Type B pancreatic cell (in vitro differentiated cells): ENCODE measurements around the gene RPL36A. TPM values are rescaled to one million over a fixed set of nuclear protein-coding genes. Genes with fewer than 3 reads are reported as not detected.
A peak's percentile ranks its signal among the peaks of the same experiment; 100 is the strongest.

ENCODE experiments used
- DNase-seq: peaks from one replicate; pipeline ENCODE4 v3.0.0; 2021; ENCODE audit warnings: mixed read lengths; ENCODE audit not compliant: unreplicated experiment; ENCODE audit errors: extremely low spot score
- H3K27ac Mint-ChIP-seq: 2 replicates; pipeline ENCODE4 v1.8.0; 2021; ENCODE audit warnings: mild to moderate bottlenecking, mixed read lengths
- H3K27me3 Mint-ChIP-seq: 2 replicates; pipeline ENCODE4 v1.8.0; 2021; ENCODE audit warnings: mixed read lengths
- H3K36me3 Mint-ChIP-seq: 2 replicates; pipeline ENCODE4 v1.8.0; 2021; ENCODE audit warnings: mixed read lengths
- H3K4me1 Mint-ChIP-seq: one replicate; pipeline ENCODE4 v1.8.0; 2021; ENCODE audit warnings: mixed read lengths; ENCODE audit not compliant: unreplicated experiment
- H3K4me3 Mint-ChIP-seq: 2 replicates; pipeline ENCODE4 v1.8.0; 2021; ENCODE audit warnings: mild to moderate bottlenecking, mixed read lengths
- H3K9me3 Mint-ChIP-seq: 2 replicates; pipeline ENCODE4 v1.8.0; 2021; ENCODE audit warnings: mixed read lengths
- CTCF ChIP-seq: fragments of 200-600 bp; sonication (generic); conservative IDR thresholded peaks from 2 replicates; pipeline ENCODE4 v1.5.0; 2021; ENCODE audit warnings: antibody characterized with exemption, mild to moderate bottlenecking
- long read RNA-seq: library from polyadenylated mRNA; unstranded; transcript quantifications from one replicate; pipeline ENCODE4 v2.0.0, GENCODE V29; 2020
- total RNA-seq: library from RNA; stranded (reverse); gene quantifications from 2 replicates; pipeline ENCODE4 v1.2.1, GENCODE V29; 2021; ENCODE audit warnings: low replicate concordance

The RPL36A gene
- 329 and 338 TPM in 2 replicates for total RNA-seq
- long read RNA-seq, transcript RPL36A-203 (5 exons, 910 nt): major isoform, 217 of 220 reads
- long read RNA-seq, partial matches to known transcripts: 0 of 220 reads
- long read RNA-seq, other reads (novel, unspliced or antisense): 0 of 220 reads

DNA sequence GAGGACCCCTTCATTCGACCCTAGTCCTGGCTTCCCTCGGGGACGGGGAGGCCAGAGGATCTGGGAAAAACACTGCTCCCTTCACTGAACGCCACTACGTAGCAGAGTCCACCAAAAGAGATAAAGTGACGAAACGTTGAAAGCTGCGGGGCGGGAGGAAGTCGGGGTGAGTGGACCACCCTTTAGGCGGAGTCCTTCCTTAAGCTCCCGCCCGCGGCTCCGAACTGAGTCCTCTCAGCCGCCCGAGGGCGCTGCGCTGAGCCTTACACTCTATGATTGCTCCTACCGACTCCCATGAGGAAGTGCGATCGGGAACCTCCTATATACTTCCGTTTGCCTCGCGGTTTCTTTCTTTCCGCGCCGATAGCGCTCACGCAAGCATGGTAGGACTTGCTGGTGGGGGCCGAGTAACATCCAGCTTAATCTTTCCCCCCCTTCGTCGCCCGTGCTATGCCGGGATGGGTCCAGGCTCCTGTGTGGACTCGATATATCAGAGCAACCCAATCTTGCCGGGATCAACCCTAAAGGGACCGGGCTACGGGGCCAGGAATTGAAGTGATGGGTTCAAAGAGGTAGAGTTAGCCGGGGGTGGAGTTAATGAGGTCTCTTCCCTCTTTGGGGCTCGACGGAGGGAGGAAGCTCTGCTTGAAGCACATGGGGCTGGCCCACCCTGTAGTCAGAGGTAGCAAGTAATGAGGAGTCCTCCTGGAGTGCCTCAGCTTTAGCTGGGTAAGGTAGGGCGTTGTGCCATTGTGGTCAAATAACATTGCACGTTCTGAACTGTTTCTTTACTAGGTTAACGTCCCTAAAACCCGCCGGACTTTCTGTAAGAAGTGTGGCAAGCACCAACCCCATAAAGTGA is at the start of gene RPL36A:
Gene RPL36A, plus strand, starts transcription at position 348 of the 862 bp plus-strand sequence. Its CDS starts 33 bp downstream, at position 381.
- Mint-ChIP-seq H3K27me3 (no peaks in the 10 kb centered on the region), H3K4me3 (peak within 1 kb of the TSS; percentile 98), H3K36me3 (peaks cover 16% of the 10 kb centered on the region), H3K4me1 (no peaks in the 10 kb centered on the region), H3K9me3 (no peaks in the 10 kb centered on the region), H3K27ac (peak within 1 kb of the TSS; percentile 95)
- peak; percentile 86 for DNase-seq
- TF ChIP-seq CTCF: peak; percentile 75

- Mint-ChIP-seq H3K27ac (peak overlapping the region; percentile 71), H3K9me3 (no peaks in the 10 kb centered on the region), H3K4me3 (peak overlapping the region; percentile 90), H3K36me3 (no peaks in the 10 kb centered on the region), H3K4me1 (peaks cover 5% of the 10 kb centered on the region), H3K27me3 (no peaks in the 10 kb centered on the region)
- TF ChIP-seq CTCF: no peak
- DNase-seq: no peak
Measured at GRCh38 chrX:101347859-101348451, 42.9 kb upstream of the RPL36A start.

GRCh38 chrX:101348452-101349192 is 42.2 kb upstream of the RPL36A start, which contains the start of gene TIMM8A:
Gene TIMM8A, minus strand, starts transcription at chrX:101348742. Its CDS starts 78 bp downstream, at chrX:101348664.
- Mint-ChIP-seq H3K27ac (peak within 1 kb of the TSS; percentile 71), H3K4me3 (peak within 1 kb of the TSS; percentile 90), H3K9me3 (no peaks in the 10 kb centered on the region), H3K36me3 (no peaks in the 10 kb centered on the region), H3K4me1 (peaks cover 5% of the 10 kb centered on the region), H3K27me3 (no peaks in the 10 kb centered on the region)
- peak; percentile 68 for DNase-seq
- no peak for TF ChIP-seq CTCF

- H3K36me3 Mint-ChIP-seq: no peaks in the 10 kb centered on the region
- H3K9me3 Mint-ChIP-seq: no peaks in the 10 kb centered on the region
- H3K27ac Mint-ChIP-seq: peak overlapping the region; percentile 71
- TF ChIP-seq CTCF: no peak
- H3K27me3 Mint-ChIP-seq: no peaks in the 10 kb centered on the region
- H3K4me1 Mint-ChIP-seq: peaks cover 5% of the 10 kb centered on the region
- H3K4me3 Mint-ChIP-seq: peak overlapping the region; percentile 90
- no peak for DNase-seq
Measured at GRCh38 chrX:101349193-101349562, 41.6 kb upstream of the RPL36A start.

DNA sequence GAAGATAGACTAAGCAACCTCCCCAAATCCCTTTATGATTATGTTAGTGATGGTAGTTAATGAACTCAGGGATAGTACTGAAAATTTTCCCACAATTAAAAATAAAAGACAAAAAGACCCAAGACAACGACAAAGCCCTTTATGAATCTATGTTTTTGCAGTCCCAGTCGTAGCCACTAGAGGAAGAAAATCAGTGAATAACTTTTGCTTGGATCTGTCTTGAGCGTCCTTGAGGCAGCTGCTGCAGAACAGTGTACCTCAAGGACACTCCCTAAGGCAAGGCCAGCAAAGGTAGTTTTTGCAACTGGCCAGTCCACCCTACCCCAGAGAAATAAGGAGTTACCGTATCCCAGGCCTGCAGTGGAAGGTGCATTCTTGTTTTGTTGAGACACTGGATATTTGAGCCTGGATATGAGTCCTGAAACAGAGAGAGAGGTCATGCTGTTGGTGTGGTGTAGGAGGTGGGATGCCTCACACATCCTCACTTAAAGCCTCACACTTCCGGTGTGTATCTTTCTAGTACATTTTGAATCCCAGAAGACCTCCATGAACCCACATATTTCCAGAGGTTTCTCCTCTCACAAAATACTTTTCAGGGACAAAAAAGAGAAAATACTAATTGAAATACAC is 33.5 kb upstream of the RPL36A start:
- Mint-ChIP-seq H3K36me3 (no peaks in the 10 kb centered on the region), H3K27ac (no peak overlapping the region), H3K4me1 (no peaks in the 10 kb centered on the region), H3K4me3 (no peak overlapping the region), H3K9me3 (no peaks in the 10 kb centered on the region), H3K27me3 (no peaks in the 10 kb centered on the region)
- TF ChIP-seq CTCF: peak; percentile 59
- DNase-seq: no peak
